HG02642 (cell line): ENCODE data around the gene OR8A1.
"Not testable (repeated sequence)": the region's sequence is repeated elsewhere in the genome, so short reads cannot be mapped to it uniquely, and the experiment has no call there.

Experiments used
- ATAC-seq: cut with Tn5 transposase; IDR thresholded peaks from one replicate; pipeline ENCODE4 v1.9.1; 2021; ENCODE audit warnings: mild to moderate bottlenecking; ENCODE audit not compliant: unreplicated experiment, poor library complexity

The OR8A1 gene

DNA sequence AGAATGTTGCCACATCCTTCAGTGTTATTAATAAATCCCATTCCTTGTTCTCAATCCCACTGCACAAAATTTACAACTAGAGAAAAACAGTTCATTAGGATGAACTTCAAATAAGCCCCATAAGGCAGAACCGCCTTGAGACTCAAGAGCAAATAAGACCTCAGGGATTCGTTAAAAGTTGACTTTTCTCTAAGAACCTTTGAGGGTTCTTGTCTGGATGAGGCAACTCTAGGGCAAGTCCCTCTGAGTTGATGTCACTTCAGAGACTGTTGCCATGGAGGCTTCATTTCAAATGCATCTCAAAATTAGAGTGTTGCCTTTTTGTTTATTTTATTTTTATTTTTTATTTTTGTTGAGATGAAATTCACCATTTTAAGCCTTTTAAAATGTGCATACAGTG, 21.6 kb downstream of the OR8A1 start:
- ATAC-seq, result no peak

DNA sequence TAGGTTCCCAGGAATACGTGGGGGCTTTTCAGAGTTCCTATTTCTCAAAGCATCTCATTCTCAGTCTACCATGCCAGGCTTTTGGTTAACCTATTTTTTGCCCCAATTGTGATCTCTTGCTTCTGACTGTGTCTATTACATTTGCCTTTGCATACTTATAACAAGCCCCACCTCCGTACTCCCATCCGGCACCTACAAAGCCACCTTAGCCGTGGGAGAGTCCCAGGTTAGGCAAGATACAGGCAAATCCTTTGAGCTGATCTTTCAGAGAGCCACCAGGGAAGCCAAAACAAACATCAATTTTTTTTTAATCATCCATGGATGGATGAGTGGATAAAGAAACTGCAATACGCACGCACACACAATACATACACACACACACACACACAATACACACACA, 22.8 kb downstream of the OR8A1 start:
- no peak for ATAC-seq

DNA sequence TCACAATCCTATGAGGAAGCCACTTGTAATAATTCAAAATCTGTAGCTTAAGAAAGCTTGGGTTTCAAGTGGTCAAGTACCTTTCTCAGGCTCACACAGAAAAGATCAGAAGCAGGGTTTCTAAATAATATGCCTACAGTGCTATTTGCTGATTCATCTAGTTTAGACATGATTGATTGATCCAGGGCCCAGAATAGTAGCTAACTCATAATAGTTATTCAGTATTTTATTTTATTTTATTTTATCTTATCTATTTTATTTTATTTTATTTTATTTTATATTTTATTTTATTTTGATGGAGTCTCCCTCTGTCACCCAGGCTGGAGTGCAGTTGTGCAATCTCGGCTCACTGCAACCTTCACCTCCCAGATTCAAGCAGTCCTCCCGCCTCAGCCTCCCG, 25.5 kb downstream of the OR8A1 start:
- ATAC-seq, result no peak

DNA sequence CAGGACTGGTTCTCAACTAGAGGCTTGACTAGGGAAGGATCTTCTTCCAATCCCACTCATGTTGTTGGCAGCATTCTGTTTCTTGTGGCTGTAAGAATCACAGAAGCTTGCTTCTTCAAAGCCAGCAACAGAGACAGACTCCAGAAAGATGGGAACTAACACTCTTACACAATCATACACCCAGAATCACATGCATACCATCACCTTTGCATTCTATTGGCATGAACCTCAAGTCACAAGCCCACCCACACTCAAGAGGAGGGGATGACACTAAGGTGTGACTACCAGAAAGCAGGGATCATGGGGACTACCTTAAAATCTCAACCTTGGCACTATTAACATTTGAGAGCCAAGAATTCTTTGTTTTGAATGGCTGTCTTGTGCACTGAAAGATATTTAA, 27.8 kb downstream of the OR8A1 start:
- no peak for ATAC-seq

DNA sequence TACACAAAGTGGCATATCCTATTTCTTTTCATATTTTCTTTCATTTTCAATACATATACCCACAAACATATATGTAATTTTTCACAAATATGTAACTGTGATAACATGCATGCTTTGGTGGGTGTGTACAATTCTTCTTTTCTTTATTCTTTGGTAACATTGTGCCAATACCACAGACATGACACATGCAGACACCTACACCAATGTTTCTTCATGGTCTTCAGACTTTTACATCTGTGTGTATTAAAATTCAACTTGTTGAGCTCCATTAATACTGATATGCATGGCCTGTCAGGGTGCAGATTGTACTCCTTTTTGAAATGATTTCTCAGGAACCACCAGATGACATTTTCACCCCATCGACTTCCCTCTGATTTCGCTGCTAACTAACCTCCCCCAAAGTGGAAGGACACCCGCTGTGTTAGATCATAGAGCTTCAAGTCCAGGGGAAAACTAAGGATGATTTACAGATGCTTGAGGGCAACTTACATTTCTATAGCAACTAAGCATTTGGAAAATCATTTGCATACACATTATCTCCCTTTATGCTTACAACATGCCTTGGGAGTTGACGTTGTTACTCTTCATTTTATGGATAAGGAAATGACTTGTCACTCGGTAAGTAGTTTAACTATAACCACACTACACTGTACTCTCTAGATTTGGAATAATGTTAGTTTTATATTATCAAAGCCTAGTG, 31.0 kb downstream of the OR8A1 start:
- ATAC-seq, result no peak

DNA sequence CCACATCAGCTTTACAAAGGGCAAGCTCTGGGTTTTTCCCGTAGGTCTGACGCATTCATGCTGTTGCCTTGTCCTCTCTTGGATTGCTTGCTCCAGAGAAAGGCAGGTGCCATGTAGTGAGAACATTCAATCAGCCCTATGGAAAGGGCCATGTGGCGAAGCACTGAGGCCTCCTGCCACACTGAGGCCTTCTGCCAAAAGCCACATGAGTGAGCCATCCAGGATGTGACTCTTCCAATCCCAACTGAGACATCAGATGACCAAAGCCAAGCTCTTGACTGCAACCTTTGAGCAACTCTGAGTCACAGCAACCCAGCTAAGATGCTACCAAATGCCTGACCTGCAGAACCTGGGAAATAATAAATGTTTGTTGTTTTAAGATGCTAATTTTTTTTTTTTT, 32.4 kb downstream of the OR8A1 start:
- ATAC-seq, result no peak

DNA sequence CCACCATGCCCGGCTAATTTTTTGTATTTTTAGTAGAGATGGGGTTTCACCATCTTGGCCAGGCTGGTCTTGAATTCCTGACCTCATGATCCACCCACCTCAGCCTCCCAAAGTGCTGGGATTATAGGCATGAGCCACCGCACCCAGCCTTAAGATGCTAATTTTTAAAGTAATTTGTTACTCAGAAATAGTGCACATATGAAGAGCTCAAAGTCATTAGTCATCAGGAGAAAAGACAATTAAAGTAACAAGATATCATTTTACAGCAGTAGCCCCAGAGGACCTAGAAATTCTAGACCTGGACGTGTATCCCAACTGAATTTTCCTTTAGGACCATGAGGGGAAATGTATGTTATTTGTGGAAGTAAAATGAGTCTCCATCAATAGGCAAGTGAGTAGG, 32.9 kb downstream of the OR8A1 start:
- not testable (repeated sequence) for ATAC-seq

DNA sequence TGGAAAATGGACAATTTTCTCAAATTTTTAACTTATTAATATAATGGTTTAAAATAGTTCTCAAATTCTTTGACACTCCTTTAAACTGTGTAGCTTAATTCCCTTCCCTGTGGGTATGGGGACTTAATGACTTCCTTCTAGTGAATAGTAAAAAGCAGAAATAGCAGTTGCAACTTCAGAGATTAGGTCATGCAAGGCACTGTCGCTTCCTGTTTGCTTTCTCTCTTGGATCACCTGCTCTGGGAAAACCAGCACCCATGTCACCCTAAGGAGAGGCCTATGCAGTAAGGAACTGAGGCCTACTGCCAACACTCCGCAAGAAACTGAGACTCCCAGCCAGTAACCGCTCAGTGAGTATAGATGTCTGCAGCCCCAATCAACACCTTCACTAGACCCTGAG, 35.9 kb downstream of the OR8A1 start:
- ATAC-seq, result no peak

DNA sequence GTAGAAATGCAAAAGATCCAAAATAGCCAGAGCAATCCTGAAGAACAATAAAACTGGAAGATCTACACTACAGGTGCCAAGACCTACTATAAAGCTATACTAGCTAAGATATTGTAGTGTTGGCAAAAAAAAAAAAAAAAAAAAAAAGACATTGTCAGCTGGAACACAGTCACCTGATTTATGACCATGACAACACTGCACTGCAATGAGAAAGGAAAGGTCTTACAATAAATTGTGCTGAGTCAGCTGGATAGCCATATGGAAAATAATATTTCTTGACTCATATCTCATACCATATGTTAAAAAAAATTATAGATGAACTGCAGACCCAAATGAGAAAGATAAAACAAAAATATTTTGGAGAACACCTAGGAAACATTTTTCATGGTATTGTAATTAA, 38.4 kb downstream of the OR8A1 start:
- ATAC-seq, result no peak

DNA sequence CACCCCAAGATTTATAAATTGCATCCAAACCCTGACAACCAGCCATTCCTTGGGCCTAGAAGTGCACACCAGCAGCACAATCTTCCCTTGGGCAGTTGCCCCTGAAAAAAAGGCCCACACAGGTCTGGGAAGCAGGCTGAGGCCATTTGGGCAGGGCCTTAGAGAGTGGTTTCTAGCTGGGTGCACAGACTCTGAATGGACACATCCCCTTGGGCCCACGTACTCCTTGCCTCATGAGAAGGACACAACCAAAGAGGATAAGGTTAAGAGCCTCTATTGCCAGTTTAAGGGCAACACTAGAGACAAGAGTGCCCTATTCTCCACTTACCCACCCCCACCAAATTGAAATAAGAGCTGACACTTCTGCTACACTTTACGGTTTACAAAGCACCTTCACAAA, 40.5 kb downstream of the OR8A1 start:
- no peak for ATAC-seq

DNA sequence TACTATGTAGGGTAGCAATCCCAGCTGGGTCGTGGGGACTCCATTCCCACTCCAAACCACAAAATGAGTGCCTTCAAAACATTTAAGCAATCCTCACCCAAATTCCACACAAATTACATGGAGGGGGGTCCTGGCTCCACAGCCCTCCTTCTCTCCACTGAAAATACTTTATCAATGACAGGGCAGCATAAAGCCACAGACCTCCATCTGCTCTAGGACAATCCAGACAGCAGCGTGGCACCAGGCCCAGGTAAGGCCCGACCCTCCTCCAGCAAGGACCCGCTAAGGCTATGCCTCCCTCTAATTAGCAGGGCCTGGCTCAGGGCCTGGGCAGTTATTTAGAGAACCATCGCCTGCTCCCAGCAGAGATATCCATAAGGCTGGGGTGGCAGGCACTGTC, 41.3 kb downstream of the OR8A1 start, which contains the start of gene PANX3:
PANX3 (plus strand) TSS at position 365 of the 400 bp plus-strand sequence. CDS start 129 bp downstream, outside the sequence.
- no peak for ATAC-seq

DNA sequence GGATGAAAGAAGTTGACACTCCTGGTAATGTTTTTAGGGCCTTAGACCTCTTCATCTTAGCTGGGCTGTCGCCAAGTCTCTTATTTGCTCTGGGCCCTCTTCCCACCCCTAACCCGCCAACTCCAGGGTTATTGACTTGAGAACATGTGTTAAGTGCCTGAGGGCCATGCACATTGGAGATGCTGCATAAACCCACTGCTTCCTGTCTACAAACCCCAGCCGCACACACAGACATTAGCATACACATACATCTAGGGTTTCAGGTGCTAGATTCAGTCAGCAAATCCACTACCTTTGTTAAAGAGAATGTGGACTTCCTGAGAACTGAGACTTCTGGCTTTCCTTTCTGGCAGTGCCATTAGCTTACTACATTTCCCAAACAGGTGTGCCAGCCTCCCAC, 42.2 kb downstream of the OR8A1 start:
- ATAC-seq, result no peak

DNA sequence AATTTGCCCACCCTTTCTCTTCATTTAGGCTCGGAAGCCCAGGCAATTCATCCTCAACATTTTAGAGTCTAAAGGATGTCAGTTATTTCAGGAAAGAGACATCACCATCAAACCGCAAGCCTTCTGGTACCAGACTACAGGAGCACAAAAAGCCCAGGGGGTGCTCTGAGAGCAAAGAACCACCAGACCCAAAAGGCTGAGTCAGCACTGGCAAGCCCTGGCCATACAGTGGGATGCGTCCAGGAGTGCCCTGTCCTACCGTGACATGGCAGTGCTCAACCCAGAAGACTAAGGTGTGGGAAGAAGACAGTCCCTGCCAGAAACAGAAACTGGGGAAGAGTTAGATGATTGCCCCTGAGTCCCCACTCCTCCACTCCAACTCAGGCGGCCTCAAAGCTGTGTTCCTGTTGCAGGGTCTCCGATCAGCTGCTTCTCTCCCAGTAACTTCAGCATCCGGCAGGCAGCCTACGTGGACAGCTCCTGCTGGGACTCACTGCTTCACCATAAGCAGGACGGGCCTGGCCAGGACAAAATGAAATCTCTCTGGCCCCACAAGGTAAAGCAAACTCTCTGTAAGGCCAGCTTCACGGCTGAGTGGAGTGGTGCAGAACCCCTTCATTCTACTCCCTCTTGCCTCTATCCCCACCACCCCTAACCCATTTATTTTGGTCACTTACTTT, 42.9 kb downstream of the OR8A1 start:
- no peak for ATAC-seq

DNA sequence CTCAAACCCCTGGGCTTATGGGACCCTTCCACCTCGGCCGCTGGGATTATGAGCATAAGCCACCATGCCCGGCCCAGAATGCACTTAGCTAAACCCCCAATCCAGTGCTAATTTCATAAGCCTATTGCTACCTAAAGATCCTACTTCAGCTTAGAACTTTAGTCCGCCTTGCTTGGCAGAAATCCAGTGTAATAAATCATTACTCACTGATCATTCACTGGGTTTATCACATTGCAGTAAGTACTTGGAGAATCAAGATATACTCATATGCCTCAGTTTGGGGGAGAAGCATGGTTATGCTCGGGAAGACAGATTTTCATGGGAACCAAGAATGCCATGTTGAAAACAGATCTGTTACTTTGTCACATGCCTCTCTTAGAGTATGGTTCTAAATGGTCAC, 49.1 kb downstream of the OR8A1 start:
- ATAC-seq, result no peak
